Activated naive CD4-positive, alpha-beta T cell treated with Interleukin-2 at 50 U/mL for 16 hours (primary cell): ENCODE data around the gene DNAI2.

Experiments
- DNase-seq: peaks from one replicate; pipeline ENCODE4 v3.0.0-alpha.2; 2020

DNAI2 gene

GRCh38 chr17:74314877-74315276 lies 40.8 kb downstream of the DNAI2 start:
- DNase-seq: no peak

DNA sequence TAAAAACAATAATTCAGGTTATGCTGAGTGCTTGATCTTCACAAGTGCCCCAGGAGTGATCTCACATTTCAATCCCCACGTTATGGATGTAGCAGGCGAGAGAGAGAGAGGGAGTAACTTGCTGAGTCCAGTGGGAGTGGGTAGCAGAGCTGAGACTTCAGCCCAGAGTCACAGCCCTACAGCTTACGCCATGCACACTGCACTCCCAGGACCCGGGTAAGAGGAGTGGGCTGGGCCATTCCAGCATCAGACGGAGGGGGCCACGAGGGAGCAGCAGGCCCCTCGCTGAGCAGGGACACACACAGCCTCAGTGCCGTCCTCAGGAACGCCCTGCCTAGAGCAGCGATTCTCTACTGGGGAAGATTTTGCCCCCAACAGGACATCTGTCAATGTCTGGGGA lies 42.2 kb downstream of the DNAI2 start:
- DNase-seq: no peak

DNA sequence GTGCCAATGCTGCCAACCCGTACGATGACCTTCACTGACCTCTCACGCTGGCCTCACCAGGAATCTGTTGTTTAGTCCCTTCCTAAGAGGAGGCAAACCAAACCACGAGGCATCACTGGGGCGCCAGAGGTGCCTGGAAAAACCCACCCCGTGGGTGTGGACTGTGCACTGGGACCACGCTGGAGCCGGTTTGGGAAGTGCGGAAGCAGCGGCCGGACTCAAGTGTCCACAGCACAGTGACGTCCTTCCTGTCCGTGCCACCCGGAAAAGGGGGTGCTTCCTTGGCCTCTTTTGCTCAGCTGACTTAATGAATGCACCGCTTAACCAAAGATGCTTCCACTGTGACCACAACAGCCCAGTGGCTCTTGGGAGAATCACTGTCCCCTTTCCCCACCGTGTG lies 43.0 kb downstream of the DNAI2 start:
- no peak for DNase-seq

- DNase-seq: no peak
Observed at GRCh38 chr17:74318391-74318790, 44.4 kb downstream of the DNAI2 start.

GRCh38 chr17:74324521-74324920 lies 50.5 kb downstream of the DNAI2 start:
- no peak for DNase-seq

DNA sequence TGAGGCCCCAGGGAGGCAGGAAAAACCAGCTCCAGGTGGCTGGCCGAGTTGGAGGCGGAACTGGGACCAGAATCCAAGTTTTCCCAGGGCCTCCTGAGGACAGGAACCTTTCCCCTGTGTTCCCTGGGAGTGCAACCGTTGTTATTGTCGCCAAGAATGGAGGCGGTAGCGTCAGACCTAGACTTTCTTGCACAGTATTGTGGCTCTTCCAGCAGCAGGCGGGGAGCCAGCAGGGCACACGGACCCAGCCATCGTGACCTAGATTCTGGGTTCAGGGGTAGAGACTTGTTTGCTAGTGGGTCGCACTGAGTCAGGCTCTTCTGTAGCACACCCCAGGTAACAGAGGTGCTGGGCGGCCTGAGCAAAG lies 51.3 kb downstream of the DNAI2 start:
- DNase-seq: no peak

DNA sequence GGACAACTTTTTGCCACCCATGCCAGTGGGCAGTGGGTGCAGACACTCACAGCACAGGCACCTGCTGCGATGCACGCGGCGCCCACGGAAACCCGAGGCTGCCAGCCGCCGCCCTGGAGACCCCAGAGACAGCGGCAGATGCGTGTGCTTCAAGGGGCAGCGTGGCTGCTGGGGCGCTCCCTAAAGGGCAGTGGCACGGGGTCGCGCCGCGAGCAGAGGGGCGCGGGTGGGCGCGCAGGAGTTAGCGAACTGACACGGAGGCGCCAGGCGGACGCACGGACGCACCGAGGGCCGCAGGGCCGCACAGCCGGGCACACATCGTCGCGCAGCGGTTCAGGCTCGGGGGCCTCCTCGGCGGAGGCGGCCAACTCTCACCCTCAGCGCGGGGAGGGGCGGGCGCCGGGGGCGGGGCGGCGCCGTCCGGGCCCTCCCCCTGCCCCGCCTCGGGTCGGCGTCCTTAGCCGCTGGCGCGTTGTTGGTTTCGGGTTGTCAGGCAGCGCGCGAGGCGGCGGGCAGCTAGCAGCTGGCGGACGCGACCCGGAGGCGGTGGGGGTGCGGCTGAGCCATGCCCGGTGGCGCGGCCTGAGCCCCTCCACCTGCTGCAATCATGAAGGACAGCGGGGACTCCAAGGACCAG lies 51.8 kb downstream of the DNAI2 start, which contains the start of gene KIF19:
KIF19 (plus strand) TSS at position 484 of the 637 bp plus-strand sequence; CDS start at position 608, 124 bp downstream.
- DNase-seq: peak; percentile 67

GRCh38 chr17:74326506-74326905 lies 52.5 kb downstream of the DNAI2 start:
- no peak for DNase-seq

GRCh38 chr17:74328487-74328886 lies 54.5 kb downstream of the DNAI2 start:
- DNase-seq: no peak

DNA sequence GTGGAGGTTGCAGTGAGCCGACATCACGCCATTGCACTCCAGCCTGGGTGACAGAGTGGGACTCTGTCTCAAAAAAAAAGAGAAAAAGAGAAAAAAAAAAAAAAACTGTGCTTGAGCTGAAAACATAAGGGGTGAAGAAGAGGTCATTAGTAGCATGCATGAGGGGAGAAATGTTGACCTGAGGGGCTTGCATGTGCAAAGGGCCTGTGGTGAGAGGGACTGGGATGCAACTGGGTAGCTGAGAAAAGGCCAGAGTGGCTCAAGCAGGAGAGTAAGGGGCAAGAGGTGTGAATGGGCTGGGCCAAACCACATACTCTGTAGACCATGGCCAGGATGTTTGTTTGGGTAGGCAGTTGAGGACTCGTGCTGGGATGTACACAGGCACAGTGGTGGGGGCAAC lies 55.3 kb downstream of the DNAI2 start:
- DNase-seq: no peak

DNA sequence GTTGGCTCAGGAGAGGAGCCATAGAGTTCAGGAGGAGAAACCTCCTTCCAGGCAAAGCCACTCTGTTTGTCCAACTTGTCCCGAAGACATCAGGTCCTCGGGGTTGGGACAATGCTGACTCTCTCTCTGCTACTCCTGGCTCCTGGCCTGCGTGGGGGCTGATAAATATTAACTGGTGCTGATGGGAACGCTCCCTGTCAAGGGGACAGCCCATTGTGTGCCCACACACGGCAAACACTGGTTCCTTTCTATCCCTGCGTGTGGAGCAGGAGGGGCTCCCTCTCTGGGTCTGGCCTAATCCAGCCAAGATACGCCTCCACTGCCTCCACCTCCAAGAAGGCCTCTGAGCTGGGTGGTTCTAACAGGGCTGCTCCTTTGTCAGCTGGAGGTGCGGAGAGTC lies 56.4 kb downstream of the DNAI2 start:
- no peak for DNase-seq

GRCh38 chr17:74332017-74332650 lies 58.1 kb downstream of the DNAI2 start:
- DNase-seq: no peak

- no peak for DNase-seq
Observed at GRCh38 chr17:74332763-74333283, 58.8 kb downstream of the DNAI2 start.

DNA sequence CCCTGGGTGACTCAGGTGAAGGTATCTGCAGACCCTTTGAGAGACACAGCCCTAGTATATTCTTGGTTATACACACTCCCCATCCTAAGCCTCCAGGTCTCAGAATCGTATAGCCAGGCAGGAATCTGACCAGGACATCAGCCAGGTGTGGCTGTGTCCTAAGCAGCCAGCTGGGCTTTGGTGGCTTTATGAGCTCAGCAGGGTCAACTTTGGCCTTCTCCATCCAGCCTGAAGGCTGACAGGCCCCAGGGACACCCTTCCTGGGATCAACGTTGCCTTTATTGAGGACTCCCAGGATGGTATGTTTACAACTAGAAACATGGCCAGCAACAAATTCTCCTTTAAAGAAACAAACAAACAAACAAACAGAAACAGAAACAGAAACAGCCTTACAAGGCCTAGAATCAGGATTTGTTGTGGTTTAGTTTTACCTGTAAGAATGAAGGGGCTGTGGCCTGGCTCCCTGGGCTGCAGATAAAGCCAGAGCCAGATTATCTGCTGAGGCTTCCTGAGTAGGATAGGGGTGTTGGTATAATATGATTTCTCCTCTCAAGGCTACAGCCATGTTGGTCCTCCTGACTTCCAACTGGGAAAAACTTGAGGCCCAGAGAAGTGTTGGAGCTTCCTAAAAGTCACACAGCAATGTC lies 60.5 kb downstream of the DNAI2 start:
- no peak for DNase-seq

DNA sequence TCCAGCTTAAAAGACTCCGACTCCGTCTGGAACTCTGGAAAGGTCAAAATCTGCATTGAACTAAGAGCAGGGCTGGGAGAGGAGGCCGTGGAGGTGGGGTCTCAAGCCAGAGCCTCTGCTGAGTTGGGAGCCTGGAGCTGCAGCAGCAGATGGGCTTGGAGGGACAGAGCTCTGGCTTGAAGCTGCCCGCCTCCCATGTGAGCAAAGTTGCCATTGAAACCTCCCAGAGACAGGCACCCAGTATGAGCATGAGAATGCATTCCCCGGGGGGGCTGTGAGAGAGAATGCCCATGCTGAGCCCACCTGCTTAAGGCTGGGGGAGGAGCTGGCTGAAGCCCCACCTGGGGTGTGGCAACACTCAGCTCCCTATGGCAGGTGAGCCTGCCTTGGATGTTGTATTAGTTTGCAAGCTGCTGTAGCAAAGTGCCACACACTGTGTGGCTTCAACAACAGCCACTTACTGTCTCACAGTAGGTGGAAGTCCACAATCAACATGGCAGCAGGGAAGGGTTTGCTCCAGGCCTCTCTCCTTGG lies 61.6 kb downstream of the DNAI2 start:
- no peak for DNase-seq

GRCh38 chr17:74336307-74336706 lies 62.3 kb downstream of the DNAI2 start:
- no peak for DNase-seq

- no peak for DNase-seq
Observed at GRCh38 chr17:74337834-74338500, 63.9 kb downstream of the DNAI2 start.

GRCh38 chr17:74339537-74340195 lies 65.6 kb downstream of the DNAI2 start:
- no peak for DNase-seq

DNA sequence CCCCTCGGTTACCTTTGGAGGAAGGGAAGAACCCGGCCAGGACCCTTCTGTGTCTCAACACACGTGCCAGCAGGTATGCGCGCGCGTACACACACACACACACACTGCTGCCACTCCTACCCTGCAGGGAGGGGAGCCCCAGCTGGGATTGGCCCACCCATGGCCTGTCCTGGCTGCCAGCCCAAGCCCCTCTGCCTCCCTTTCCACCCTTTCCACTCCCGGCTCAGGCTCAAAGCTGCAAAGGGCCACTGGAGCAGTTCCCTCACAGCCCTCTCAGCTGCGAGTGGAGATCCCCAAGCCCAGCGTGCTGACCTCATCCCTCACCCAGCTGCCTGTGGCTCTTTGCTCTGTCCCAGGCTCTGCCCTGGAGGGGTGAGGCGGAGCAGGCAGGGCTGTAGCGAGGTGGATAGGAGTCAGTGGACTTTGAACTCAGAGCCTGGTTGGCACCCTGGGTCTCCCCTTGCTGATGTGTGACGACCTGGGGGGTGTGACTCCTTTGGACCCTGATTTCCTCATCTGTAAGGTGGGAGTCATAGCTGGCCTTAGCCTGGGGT lies 66.5 kb downstream of the DNAI2 start:
- no peak for DNase-seq

DNA sequence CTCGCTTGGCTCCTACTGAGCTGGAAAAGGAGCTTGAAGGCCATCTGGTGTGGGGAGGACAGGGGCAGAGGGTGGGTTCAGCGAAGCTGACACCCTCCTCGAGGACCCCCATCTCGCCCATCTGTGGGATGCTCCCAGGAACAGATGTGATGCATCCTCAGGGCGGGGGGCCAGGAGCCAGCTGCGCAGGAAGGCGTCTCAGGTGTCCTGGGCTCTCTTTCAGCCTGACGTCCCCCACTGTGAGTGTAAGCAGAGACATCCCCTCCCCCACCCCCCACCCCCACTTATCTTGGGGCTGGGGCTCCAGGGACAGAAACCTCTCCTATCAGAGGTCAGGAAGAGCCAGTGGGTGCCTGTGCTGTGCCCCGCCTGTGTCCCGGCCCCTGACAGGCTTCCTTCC lies 68.2 kb downstream of the DNAI2 start:
- DNase-seq: no peak

DNA sequence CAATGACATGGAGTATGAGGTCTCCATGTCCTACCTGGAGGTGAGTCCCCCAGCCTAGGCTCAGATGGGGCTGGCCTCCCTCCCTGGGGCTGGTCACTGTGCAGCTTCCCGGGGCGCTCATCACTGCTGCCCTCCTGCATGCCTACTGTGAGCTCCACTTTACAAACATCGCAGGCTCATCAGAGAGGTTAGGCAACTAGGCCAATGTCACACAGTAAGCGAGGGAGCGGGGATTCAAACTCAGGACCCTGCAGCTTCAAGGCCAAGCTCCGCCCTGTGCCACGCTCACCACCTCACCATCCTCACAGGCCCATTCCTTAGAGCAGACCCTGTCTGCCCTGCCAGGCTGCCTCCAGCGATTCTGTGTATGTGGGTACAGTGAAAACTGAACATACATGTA lies 69.1 kb downstream of the DNAI2 start:
- no peak for DNase-seq

- no peak for DNase-seq
Observed at GRCh38 chr17:74343526-74344284, 69.7 kb downstream of the DNAI2 start.
